Trophoblast cell (in vitro differentiated cells and primary cell): ENCODE results near the gene RAPGEF2.

Experiments
- DNase-seq, 2 donors: peaks; one replicate each; pipeline ENCODE4 v3.0.0-alpha.2; 2016
- H2AFZ ChIP-seq: 2 replicates; pipeline ENCODE4 v1.6.1; 2013; ENCODE audit warnings: low read length, moderate library complexity, mild to moderate bottlenecking; ENCODE audit not compliant: insufficient read depth, poor library complexity
- H2AK5ac ChIP-seq: 2 replicates; pipeline ENCODE4 v1.6.1; 2013; ENCODE audit warnings: mild to moderate bottlenecking, low read length
- H2BK120ac ChIP-seq: 2 replicates; pipeline ENCODE4 v1.6.1; 2013; ENCODE audit warnings: low read length, mild to moderate bottlenecking, moderate library complexity; ENCODE audit not compliant: insufficient read depth, poor library complexity
- H2BK12ac ChIP-seq: 2 replicates; pipeline ENCODE4 v1.6.1; 2013; ENCODE audit warnings: mild to moderate bottlenecking, low read length, moderate library complexity
- H2BK5ac ChIP-seq: 2 replicates; pipeline ENCODE4 v1.6.1; 2013; ENCODE audit warnings: low read length, low read depth, moderate library complexity, mild to moderate bottlenecking; ENCODE audit not compliant: poor library complexity
- H3K14ac ChIP-seq: 2 replicates; pipeline ENCODE4 v1.6.1; 2013; ENCODE audit warnings: mild to moderate bottlenecking, low read length
- H3K18ac ChIP-seq: 2 replicates; pipeline ENCODE4 v1.6.1; 2013; ENCODE audit warnings: mild to moderate bottlenecking, low read length
- H3K23ac ChIP-seq: 2 replicates; pipeline ENCODE4 v1.6.1; 2013; ENCODE audit warnings: low read length
- H3K27ac ChIP-seq: 2 replicates; pipeline ENCODE4 v1.5.1; 2013; ENCODE audit warnings: low read depth, mild to moderate bottlenecking, inconsistent platforms, low read length, moderate library complexity
- H3K27me3 ChIP-seq: 2 replicates; pipeline ENCODE4 v1.6.1; 2013; ENCODE audit warnings: inconsistent platforms, mild to moderate bottlenecking, low read length, moderate library complexity; ENCODE audit not compliant: insufficient read depth
- H3K36me3 ChIP-seq, 2 experiments: 1 replicate in 1 of 2; 2 replicates in 1 of 2; pipeline ENCODE4 v1.6.1; 2013; ENCODE audit warnings: low read length in 2 of 2, mild to moderate bottlenecking in 2 of 2, moderate library complexity in 1 of 2; ENCODE audit not compliant: insufficient read depth in 2 of 2, control insufficient read depth in 1 of 2
- H3K4ac ChIP-seq: 2 replicates; pipeline ENCODE4 v1.6.1; 2013; ENCODE audit warnings: low read depth, mild to moderate bottlenecking, low read length, moderate library complexity
- H3K4me1 ChIP-seq, 2 experiments: 1 replicate in 1 of 2; 2 replicates in 1 of 2; pipeline ENCODE4 v1.6.1; 2013; ENCODE audit warnings: low read length in 2 of 2, mild to moderate bottlenecking in 2 of 2, moderate library complexity in 1 of 2; ENCODE audit not compliant: insufficient read depth in 2 of 2, control insufficient read depth in 1 of 2
- H3K4me2 ChIP-seq: 2 replicates; pipeline ENCODE4 v1.6.1; 2013; ENCODE audit warnings: inconsistent platforms, mild to moderate bottlenecking, low read length, moderate library complexity
- H3K4me3 ChIP-seq: 2 replicates; pipeline ENCODE4 v1.5.1; 2013; ENCODE audit warnings: mild to moderate bottlenecking, low read depth, low read length, inconsistent platforms
- H3K79me1 ChIP-seq: one replicate; pipeline ENCODE4 v1.6.1; 2013; ENCODE audit warnings: low read length
- H3K79me2 ChIP-seq: 2 replicates; pipeline ENCODE4 v1.6.1; 2013; ENCODE audit warnings: low read length, mild to moderate bottlenecking; ENCODE audit not compliant: control insufficient read depth, insufficient read depth, poor library complexity
- H3K9ac ChIP-seq: 2 replicates; pipeline ENCODE4 v1.6.1; 2013; ENCODE audit warnings: mild to moderate bottlenecking, low read length
- H3K9me3 ChIP-seq: 2 replicates; pipeline ENCODE4 v1.6.1; 2013; ENCODE audit warnings: low read depth, mild to moderate bottlenecking, control low read depth, inconsistent platforms, low read length; ENCODE audit not compliant: insufficient read depth
- H4K12ac ChIP-seq: 2 replicates; pipeline ENCODE4 v1.6.1; 2013; ENCODE audit warnings: low read depth, mild to moderate bottlenecking, low read length, moderate library complexity
- H4K8ac ChIP-seq: 2 replicates; pipeline ENCODE4 v1.6.1; 2013; ENCODE audit warnings: low read depth, mild to moderate bottlenecking, low read length, moderate library complexity
- H4K91ac ChIP-seq: one replicate; pipeline ENCODE4 v1.6.1; 2013; ENCODE audit warnings: low read depth, mild to moderate bottlenecking, low read length, moderate library complexity
- WGBS: extraction: QIAGEN DNeasy Blood & Tissue Kit; methylation state at CpG from one replicate; pipeline ENCODE4 v1.1.7; 2013; ENCODE audit warnings: missing lambda C conversion rate; ENCODE audit not compliant: insufficient read length, insufficient coverage; ENCODE audit errors: extremely low coverage; 5-methylcytosine and 5-hydroxymethylcytosine counted together

RAPGEF2 gene

GRCh38 chr4:159395693-159396092, 292.8 kb downstream of the RAPGEF2 start:
- H3K27ac ChIP-seq: no peak overlapping the region
- no peak overlapping the region for H3K18ac ChIP-seq
- no peak overlapping the region for H3K4me2 ChIP-seq
- H3K9ac ChIP-seq: no peak overlapping the region
- no peak overlapping the region for H2AFZ ChIP-seq
- H2BK12ac ChIP-seq: no peak overlapping the region
- no peaks in the 10 kb centered on the region for H3K9me3 ChIP-seq
- H4K8ac ChIP-seq: no peak overlapping the region
- DNase-seq: no peak
- no peaks in the 10 kb centered on the region for H3K79me2 ChIP-seq
- no peak overlapping the region for H3K23ac ChIP-seq
- H2AK5ac ChIP-seq: no peak overlapping the region
- no CpG with 5 or more reads among the region's 2 CpGs for WGBS
- H3K4me3 ChIP-seq: no peak overlapping the region
- no peak overlapping the region for H2BK5ac ChIP-seq
- no peak overlapping the region for H3K4ac ChIP-seq
- H3K27me3 ChIP-seq: no peaks in the 10 kb centered on the region
- no peaks in the 10 kb centered on the region for H3K79me1 ChIP-seq
- H2BK120ac ChIP-seq: no peak overlapping the region
- no peak overlapping the region for H3K14ac ChIP-seq
- H3K4me1 ChIP-seq: peaks cover 0 to 2% of the 10 kb centered on the region in 2 experiments
- no peaks in the 10 kb centered on the region for H3K36me3 ChIP-seq
- no peak overlapping the region for H4K91ac ChIP-seq
- H4K12ac ChIP-seq: no peak overlapping the region

DNA sequence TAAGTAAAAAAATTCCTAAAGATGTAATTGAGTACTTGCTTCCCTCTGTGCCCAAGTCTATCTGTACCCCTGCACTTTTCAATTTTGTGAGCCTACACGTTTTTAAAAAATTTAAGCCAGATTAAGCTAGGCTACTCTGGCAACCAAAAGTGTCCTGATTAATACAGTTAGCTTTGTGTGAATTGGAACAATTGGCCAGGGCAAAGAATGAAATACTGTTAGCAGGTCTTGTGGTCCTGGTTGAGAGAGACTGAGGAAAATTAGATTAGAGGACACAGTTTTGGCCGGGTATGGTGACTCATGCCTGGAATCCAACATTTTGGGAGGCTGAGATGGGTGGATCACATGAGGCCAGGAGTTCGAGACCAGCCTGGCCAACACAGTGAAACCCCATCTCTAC, 293.3 kb downstream of the RAPGEF2 start:
- Histone ChIP-seq H4K8ac (no peak overlapping the region), H2AFZ (no peak overlapping the region), H3K4me3 (no peak overlapping the region), H2AK5ac (no peak overlapping the region), H3K18ac (no peak overlapping the region), H3K9ac (no peak overlapping the region), H3K4me1 (peaks cover under 1 to 3% of the 10 kb centered on the region in 2 experiments), H2BK5ac (no peak overlapping the region), H3K79me2 (no peaks in the 10 kb centered on the region), H3K14ac (no peak overlapping the region), H3K4ac (no peak overlapping the region), H3K27ac (no peak overlapping the region), H3K4me2 (no peak overlapping the region), H3K27me3 (no peaks in the 10 kb centered on the region), H3K79me1 (peaks cover under 1% of the 10 kb centered on the region), H2BK120ac (no peak overlapping the region), H4K12ac (no peak overlapping the region), H2BK12ac (no peak overlapping the region), H3K23ac (no peak overlapping the region), H3K9me3 (no peaks in the 10 kb centered on the region), H4K91ac (no peak overlapping the region), H3K36me3 (no peaks in the 10 kb centered on the region)
- no peak for DNase-seq
- WGBS: no CpG with 5 or more reads among the region's 3 CpGs

- no peak overlapping the region for H2AFZ ChIP-seq
- H3K9ac ChIP-seq: no peak overlapping the region
- WGBS: no CpG with 5 or more reads among the region's 7 CpGs
- no peaks in the 10 kb centered on the region for H3K36me3 ChIP-seq
- H3K27me3 ChIP-seq: no peaks in the 10 kb centered on the region
- no peak overlapping the region for H4K8ac ChIP-seq
- H2AK5ac ChIP-seq: no peak overlapping the region
- H3K9me3 ChIP-seq: no peaks in the 10 kb centered on the region
- H3K27ac ChIP-seq: no peak overlapping the region
- no peak overlapping the region for H4K91ac ChIP-seq
- no peak overlapping the region for H3K4me3 ChIP-seq
- H3K18ac ChIP-seq: no peak overlapping the region
- H4K12ac ChIP-seq: no peak overlapping the region
- H3K4me1 ChIP-seq: peaks cover 8 to 9% of the 10 kb centered on the region in 2 experiments
- peaks cover 1% of the 10 kb centered on the region for H3K79me2 ChIP-seq
- H2BK12ac ChIP-seq: no peak overlapping the region
- H2BK120ac ChIP-seq: no peak overlapping the region
- no peak overlapping the region for H3K23ac ChIP-seq
- no peak overlapping the region for H3K4ac ChIP-seq
- no peak for DNase-seq
- H3K79me1 ChIP-seq: peaks cover 3% of the 10 kb centered on the region
- H2BK5ac ChIP-seq: no peak overlapping the region
- H3K14ac ChIP-seq: no peak overlapping the region
- no peak overlapping the region for H3K4me2 ChIP-seq
Measured at GRCh38 chr4:159398236-159398638, 295.4 kb downstream of the RAPGEF2 start.

- no peak overlapping the region for H4K8ac ChIP-seq
- H3K79me1 ChIP-seq: peaks cover 3% of the 10 kb centered on the region
- H3K9ac ChIP-seq: no peak overlapping the region
- no peak overlapping the region for H3K18ac ChIP-seq
- H2BK5ac ChIP-seq: no peak overlapping the region
- DNase-seq: peak in 1 of 2 donors; percentile 32
- no peak overlapping the region for H3K4me2 ChIP-seq
- H4K91ac ChIP-seq: no peak overlapping the region
- no peak overlapping the region for H3K27ac ChIP-seq
- H3K79me2 ChIP-seq: peaks cover 1% of the 10 kb centered on the region
- no peaks in the 10 kb centered on the region for H3K27me3 ChIP-seq
- no peak overlapping the region for H3K23ac ChIP-seq
- H2BK120ac ChIP-seq: no peak overlapping the region
- no peak overlapping the region for H3K4me3 ChIP-seq
- H2AFZ ChIP-seq: no peak overlapping the region
- peaks cover 8 to 9% of the 10 kb centered on the region in 2 experiments for H3K4me1 ChIP-seq
- H2BK12ac ChIP-seq: no peak overlapping the region
- no peaks in the 10 kb centered on the region for H3K9me3 ChIP-seq
- H2AK5ac ChIP-seq: no peak overlapping the region
- H3K4ac ChIP-seq: no peak overlapping the region
- H4K12ac ChIP-seq: no peak overlapping the region
- no CpG with 5 or more reads among the region's 12 CpGs for WGBS
- H3K14ac ChIP-seq: no peak overlapping the region
- no peaks in the 10 kb centered on the region for H3K36me3 ChIP-seq
Measured at GRCh38 chr4:159400558-159401225, 297.8 kb downstream of the RAPGEF2 start.
